HUES64 (cell line): ENCODE results near the gene SLITRK2. TPM values are rescaled to one million over a fixed set of nuclear protein-coding genes. Genes with fewer than 3 reads are reported as not detected.
A peak's percentile ranks its signal among the peaks of the same experiment; 100 is the strongest.

Experiments used
- H3K27ac ChIP-seq: 2 replicates; pipeline ENCODE4 v1.7.0; 2013; ENCODE audit warnings: low read depth, low read length, inconsistent platforms
- H3K27me3 ChIP-seq: 2 replicates; pipeline ENCODE4 v1.6.1; 2013; ENCODE audit warnings: mild to moderate bottlenecking, low read length; ENCODE audit not compliant: insufficient read depth
- H3K36me3 ChIP-seq: 2 replicates; pipeline ENCODE4 v1.6.1; 2013; ENCODE audit warnings: mild to moderate bottlenecking, low read length; ENCODE audit not compliant: insufficient read depth
- H3K4me1 ChIP-seq: 2 replicates; pipeline ENCODE4 v1.6.1; 2013; ENCODE audit warnings: mild to moderate bottlenecking, low read length, moderate library complexity; ENCODE audit not compliant: insufficient read depth
- H3K4me3 ChIP-seq: 2 replicates; pipeline ENCODE4 v1.5.1; 2013; ENCODE audit warnings: mild to moderate bottlenecking, low read length, moderate library complexity
- H3K9ac ChIP-seq: 2 replicates; pipeline ENCODE4 v1.6.1; 2013; ENCODE audit warnings: mild to moderate bottlenecking, low read depth, low read length
- H3K9me3 ChIP-seq: 2 replicates; pipeline ENCODE4 v1.6.1; 2013; ENCODE audit warnings: low read depth, low read length; ENCODE audit not compliant: insufficient read depth
- WGBS: fragments of 150-250, 120-280 bp; methylation state at CpG from one replicate; pipeline ENCODE4 v1.1.7; 2013; ENCODE audit warnings: missing lambda C conversion rate; 5-methylcytosine and 5-hydroxymethylcytosine counted together
- polyA plus RNA-seq, 2 experiments: library from polyadenylated mRNA; stranded (reverse); fragments of 50-300 nt; gene quantifications; one replicate each; pipeline ENCODE4 v1.2.3, GENCODE V29; 2013

The SLITRK2 gene, protein sequence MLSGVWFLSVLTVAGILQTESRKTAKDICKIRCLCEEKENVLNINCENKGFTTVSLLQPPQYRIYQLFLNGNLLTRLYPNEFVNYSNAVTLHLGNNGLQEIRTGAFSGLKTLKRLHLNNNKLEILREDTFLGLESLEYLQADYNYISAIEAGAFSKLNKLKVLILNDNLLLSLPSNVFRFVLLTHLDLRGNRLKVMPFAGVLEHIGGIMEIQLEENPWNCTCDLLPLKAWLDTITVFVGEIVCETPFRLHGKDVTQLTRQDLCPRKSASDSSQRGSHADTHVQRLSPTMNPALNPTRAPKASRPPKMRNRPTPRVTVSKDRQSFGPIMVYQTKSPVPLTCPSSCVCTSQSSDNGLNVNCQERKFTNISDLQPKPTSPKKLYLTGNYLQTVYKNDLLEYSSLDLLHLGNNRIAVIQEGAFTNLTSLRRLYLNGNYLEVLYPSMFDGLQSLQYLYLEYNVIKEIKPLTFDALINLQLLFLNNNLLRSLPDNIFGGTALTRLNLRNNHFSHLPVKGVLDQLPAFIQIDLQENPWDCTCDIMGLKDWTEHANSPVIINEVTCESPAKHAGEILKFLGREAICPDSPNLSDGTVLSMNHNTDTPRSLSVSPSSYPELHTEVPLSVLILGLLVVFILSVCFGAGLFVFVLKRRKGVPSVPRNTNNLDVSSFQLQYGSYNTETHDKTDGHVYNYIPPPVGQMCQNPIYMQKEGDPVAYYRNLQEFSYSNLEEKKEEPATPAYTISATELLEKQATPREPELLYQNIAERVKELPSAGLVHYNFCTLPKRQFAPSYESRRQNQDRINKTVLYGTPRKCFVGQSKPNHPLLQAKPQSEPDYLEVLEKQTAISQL
- polyA plus RNA-seq (2013, experiment 1 of 2): under 0.01 TPM
- 0.06 TPM for polyA plus RNA-seq (2013, experiment 2 of 2)

DNA sequence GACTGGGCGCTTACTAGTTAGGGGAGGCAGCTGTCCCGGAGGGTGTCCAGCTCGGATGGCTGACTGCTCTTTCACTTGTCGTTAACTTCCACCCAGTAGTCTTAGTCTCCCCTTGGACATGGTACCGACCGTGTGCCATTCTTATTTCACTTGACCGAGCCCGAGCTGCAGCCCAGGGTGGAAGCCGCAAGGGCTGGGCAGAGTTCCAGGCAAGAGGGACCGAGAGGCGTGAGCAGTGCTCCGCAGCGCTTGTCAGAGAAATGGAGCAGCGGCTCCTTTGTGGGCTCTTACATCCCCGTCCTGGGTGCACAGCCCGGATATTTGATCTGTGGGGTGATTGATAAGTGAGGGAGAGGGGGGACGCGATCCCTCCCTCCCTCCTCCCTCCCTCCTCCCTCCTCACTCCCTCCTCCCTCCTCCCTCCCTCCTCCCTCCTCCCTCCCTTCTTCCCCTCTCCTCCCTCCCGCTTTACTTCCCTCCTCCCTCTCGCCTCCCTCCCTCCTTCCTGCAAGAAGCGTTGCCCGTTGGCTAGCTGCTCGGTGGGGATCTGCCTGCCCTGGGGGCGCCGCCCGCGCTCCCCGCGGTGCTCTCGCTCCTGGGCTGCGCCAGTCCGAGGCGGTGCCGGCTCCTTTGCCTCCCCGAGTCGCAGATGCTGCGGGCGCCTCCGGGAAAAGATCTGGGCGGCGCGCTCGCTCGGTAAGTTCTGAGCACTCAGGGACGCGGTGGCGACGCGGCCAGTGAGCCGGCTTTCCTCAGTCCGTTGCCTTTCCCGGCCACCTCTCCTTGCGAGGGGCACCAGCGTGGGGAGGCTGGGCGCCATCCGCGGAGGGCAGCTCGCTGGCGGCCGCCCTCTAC is at the start of gene SLITRK2:
TSS of gene SLITRK2 (plus strand) at position 499 of the 855 bp plus-strand sequence. CDS start 4,597 bp downstream, outside the sequence.
- Histone ChIP-seq H3K4me1 (no peaks in the 10 kb centered on the region), H3K9me3 (peaks cover 24% of the 10 kb centered on the region), H3K4me3 (peak within 1 kb of the TSS; percentile 16), H3K27me3 (peaks cover 56% of the 10 kb centered on the region), H3K9ac (no peak within 1 kb of the TSS), H3K36me3 (no peaks in the 10 kb centered on the region), H3K27ac (no peak within 1 kb of the TSS)
- WGBS: 90% methylated on average over 55 of the region's 60 CpGs

DNA sequence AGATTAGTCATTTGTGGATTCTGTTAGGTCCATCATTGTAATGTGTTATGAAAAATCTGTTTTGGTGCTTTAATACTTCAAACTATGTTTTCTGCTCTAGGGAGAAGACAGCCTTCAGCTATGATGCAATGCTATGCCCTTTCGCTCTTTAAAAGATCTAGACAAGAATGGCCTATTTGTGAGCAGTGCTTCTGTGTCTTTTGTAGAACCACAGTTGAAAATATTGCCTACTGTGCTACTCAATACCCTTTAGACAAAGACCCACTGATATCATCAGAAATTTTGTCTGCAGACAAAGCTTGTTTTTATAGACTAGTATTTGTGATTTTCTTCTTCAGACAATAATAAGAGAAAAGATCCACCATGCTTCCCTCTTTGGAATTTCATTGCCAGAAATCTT is 44.6 kb upstream of the SLITRK2 start:
- Histone ChIP-seq H3K27me3 (no peaks in the 10 kb centered on the region), H3K4me3 (no peak overlapping the region), H3K9me3 (peaks cover 58% of the 10 kb centered on the region), H3K36me3 (no peaks in the 10 kb centered on the region), H3K9ac (no peak overlapping the region), H3K27ac (no peak overlapping the region), H3K4me1 (no peaks in the 10 kb centered on the region)
- WGBS: 80% methylated on average over 1 of the region's 1 CpG

DNA sequence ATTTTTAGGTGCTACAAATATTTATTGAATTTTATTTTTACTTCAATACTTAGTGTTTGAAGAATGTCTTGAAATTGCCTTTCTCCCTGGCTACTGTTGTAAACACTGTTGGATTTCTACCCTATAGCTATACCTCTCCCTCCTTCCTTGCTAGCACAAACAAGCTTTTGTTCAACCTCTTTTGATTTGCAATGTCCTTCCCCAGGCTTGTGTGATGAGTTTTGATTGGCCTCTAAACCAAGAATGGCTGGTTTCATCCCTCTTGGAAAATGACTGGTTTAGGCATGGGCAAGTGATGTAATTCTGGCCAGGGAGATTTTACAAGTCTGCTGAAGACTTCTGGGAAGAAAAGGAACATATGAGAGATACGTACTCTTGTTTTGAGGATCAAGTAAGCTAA is 25.3 kb upstream of the SLITRK2 start:
- Histone ChIP-seq H3K9ac (no peak overlapping the region), H3K27ac (no peak overlapping the region), H3K36me3 (no peaks in the 10 kb centered on the region), H3K9me3 (peaks cover 54% of the 10 kb centered on the region), H3K4me3 (no peak overlapping the region), H3K27me3 (no peaks in the 10 kb centered on the region), H3K4me1 (no peaks in the 10 kb centered on the region)
- WGBS: no CpG with 5 or more reads among the region's 1 CpG

DNA sequence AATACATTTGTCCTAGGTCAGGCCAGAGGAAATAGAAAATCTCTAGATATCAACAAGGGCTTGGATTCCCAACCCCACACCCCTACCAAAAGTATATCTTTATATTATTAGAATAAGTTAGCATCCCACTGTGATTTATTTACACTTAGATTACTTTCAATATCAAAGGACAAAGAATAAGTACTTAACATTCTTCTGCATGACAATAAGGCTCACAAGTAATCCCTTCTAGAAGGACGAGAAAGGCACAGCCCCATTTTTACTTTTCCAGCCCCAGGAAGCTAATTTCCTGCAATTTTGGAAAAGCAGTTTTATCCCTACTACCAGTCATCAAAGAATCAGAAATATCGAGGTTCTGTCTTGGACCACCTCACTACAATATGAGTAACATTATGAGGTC is 14.1 kb upstream of the SLITRK2 start:
- Histone ChIP-seq H3K27me3 (no peaks in the 10 kb centered on the region), H3K4me1 (no peaks in the 10 kb centered on the region), H3K9ac (no peak overlapping the region), H3K4me3 (no peak overlapping the region), H3K9me3 (peaks cover 53% of the 10 kb centered on the region), H3K36me3 (no peaks in the 10 kb centered on the region), H3K27ac (no peak overlapping the region)
- 65% methylated on average over 1 of the region's 2 CpGs for WGBS

DNA sequence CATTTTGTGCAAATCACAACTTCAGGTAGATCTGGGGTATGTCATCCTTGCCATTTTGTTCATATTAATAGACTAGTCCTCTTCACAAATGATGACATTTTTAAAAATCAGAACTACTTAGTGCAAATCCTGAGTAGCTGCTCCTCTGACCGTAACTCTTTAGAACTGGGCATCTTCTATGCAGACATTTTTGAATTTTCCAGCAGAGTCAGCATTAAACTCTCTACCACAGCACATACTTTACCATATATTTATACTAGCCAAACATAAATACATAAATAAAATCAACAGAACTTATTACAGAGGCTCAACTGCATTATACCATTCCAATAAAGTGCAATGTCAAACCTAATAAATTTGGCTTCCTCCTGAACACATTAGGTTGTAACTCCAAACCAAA is 4.5 kb upstream of the SLITRK2 start:
- Histone ChIP-seq H3K27ac (no peak overlapping the region), H3K4me3 (no peak overlapping the region), H3K36me3 (no peaks in the 10 kb centered on the region), H3K27me3 (peaks cover 22% of the 10 kb centered on the region), H3K9ac (no peak overlapping the region), H3K9me3 (peaks cover 29% of the 10 kb centered on the region), H3K4me1 (no peaks in the 10 kb centered on the region)
- 80% methylated on average over 1 of the region's 1 CpG for WGBS

DNA sequence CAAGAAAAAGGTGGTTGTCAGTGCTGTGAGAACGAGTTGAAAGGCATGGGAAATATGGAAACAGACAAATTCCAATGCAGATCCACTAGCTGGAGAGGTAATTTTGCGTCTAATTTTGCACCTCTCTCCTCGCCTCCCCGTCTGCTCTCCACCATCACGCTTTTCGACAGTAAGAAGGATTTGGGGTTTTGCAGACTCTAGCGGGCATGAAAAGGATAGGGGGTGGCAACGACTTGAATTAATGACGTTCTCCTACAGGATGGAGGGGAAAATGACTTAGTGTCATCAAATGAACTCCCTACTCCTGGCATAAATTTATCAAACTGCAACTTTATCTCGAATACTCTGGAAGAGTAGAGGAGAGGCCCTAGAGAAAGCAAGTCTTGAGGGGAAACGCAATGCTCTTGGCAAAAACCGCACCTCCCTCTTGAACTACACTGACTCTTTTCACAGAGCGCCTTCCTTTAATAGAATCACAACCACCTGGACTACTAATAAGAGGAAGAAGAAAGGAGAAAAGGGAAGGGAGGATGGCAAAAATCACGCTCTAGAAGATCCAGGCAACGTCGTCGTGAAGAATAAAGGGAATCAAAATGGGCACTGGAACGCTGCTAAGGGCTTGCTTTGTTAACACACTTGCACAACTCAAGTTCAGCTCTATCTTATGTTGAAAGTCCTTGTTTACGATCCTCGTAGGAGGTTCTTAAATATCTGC is 871 bp upstream of the SLITRK2 start:
- Histone ChIP-seq H3K27ac (no peak overlapping the region), H3K27me3 (peaks cover 48% of the 10 kb centered on the region), H3K4me3 (no peak overlapping the region; the same call in 1 of the 2 replicates), H3K36me3 (no peaks in the 10 kb centered on the region), H3K9ac (no peak overlapping the region), H3K4me1 (no peaks in the 10 kb centered on the region), H3K9me3 (peaks cover 28% of the 10 kb centered on the region)
- WGBS: 77% methylated on average over 17 of the region's 20 CpGs

DNA sequence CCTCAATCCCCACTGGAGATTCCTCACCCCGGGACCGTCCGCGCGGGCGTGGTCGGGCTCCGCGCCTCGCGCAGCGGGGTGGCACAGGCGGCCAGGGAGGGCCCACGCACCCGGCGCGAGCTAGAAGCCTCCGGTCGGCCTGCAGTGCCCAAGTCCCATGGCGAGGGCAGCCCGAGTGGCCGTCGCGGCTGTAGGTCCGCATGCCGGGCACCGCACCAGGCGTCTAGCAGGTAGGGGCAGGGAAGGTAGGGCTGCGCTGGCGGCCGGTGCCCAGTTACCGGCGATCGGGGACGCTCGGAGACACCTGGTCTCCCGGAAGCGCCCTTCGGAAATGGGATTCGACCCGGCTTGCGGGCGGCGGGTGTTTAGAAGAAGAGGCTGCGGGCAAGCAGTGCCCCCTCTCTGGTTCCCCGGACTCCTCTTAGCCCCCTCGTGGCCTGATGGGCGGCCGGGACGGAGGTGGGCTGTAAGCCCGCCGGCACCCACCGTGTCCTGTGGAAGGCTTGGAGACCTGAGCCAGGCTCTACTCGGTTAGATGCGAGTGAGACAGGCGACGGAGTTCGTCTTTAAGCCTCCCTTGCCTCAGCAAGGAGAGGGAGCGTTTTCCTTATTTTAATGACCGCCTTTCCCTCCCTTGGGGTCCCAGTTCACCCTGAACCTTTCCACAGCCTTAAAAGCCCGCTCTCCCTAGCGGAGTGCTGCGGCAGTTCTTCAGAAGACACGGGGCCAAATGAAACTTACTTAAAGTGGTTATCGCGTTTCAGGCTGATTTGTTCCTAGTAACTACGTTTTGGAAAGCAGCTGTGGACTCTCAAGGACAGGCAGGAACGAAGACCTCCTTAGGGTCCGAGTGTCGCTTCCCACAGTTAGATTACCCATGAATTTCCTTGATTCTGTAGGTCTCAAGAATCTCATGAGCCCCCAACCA is 821 bp downstream of the SLITRK2 start:
- H3K9me3 ChIP-seq: peaks cover 26% of the 10 kb centered on the region
- peaks cover 59% of the 10 kb centered on the region for H3K27me3 ChIP-seq
- no peaks in the 10 kb centered on the region for H3K36me3 ChIP-seq
- H3K4me3 ChIP-seq: peak overlapping the region; percentile 16; the same call in 1 of the 2 replicates
- H3K4me1 ChIP-seq: no peaks in the 10 kb centered on the region
- no peak overlapping the region for H3K9ac ChIP-seq
- 89% methylated on average over 70 of the region's 70 CpGs for WGBS
- H3K27ac ChIP-seq: no peak overlapping the region

DNA sequence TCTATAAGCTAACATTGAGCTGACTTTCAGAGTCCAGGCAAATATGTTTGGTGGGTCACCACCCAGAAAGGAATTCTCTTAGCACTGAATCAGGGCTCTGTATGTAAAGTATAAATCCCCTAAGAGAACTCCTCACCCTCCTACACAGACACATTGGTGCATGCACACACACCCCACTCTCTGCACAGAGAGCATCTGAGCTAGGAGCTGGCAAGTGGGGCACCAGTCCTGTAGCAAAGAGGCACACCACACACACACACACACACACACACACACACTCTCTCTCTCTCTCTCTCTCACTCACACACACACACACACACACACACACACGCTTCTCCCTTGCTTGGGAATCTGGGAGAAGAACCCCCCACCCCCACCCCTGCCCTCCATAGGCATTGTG is 3.2 kb downstream of the SLITRK2 start:
- H3K4me3 ChIP-seq: no peak overlapping the region
- no peaks in the 10 kb centered on the region for H3K36me3 ChIP-seq
- peaks cover 56% of the 10 kb centered on the region for H3K27me3 ChIP-seq
- H3K4me1 ChIP-seq: no peaks in the 10 kb centered on the region
- no CpG with 5 or more reads among the region's 1 CpG for WGBS
- H3K9ac ChIP-seq: no peak overlapping the region
- H3K9me3 ChIP-seq: peaks cover 30% of the 10 kb centered on the region
- H3K27ac ChIP-seq: no peak overlapping the region

DNA sequence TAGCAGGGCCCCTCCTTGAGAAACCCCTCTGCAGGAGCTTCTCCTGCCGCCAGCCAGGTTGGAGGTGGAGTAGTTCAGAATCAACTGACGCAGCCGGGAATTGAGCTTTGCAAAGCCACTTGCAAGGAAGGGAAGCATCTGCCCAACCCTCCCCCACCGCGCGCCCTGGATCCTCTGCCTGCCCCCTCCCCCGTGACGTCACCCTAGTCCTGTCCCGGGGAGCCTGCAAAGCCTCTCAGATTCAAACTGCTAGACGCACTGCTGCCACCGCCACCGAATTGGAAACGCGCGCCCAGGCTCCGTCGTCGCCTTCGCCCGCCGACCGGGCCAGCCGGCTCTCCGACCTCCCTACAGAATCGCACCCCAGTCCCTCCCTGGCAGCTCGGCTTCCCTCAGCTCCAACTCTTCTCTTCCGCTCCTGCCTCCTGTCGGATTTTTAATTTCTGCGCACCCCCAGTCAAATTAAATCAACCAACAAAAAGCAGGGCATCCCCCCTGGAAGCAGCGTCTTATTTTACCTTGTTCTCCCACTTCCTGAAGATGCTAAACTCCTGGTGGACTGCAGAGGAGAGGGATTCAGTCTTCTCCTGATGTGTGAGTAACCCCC is 3.8 kb downstream of the SLITRK2 start:
- Histone ChIP-seq H3K4me3 (no peak overlapping the region), H3K27ac (no peak overlapping the region), H3K4me1 (no peaks in the 10 kb centered on the region), H3K9me3 (peaks cover 30% of the 10 kb centered on the region), H3K27me3 (peaks cover 50% of the 10 kb centered on the region), H3K36me3 (no peaks in the 10 kb centered on the region), H3K9ac (no peak overlapping the region)
- WGBS: 93% methylated on average over 29 of the region's 30 CpGs
